OCI-LY3 (cell line): ENCODE data around the gene FAM13C.

Experiments
- CTCF ChIP-seq: fragments of 200-600, 300-600 bp; sonication (generic); IDR thresholded peaks from 2 replicates; pipeline ENCODE4 v1.5.1; 2014; ENCODE audit warnings: antibody characterized with exemption, low read length, low read depth
- EZH2phosphoT487 ChIP-seq: fragments of 200-600 bp; shearing (Covaris generic); IDR thresholded peaks from 2 replicates; pipeline ENCODE4 v1.6.1; 2018; ENCODE audit warnings: antibody characterized with exemption, mixed run types, low read depth

- TF ChIP-seq CTCF (no peak), EZH2phosphoT487 (no peak)
Observed at GRCh38 chr10:59314268-59314667, 48.1 kb downstream of the FAM13C start.
